Suppressor macrophage treated with lipopolysaccharide for 1 hour (primary cell): ENCODE results near the gene RASGRP2.
"Not testable (repeated sequence)": the region's sequence is repeated elsewhere in the genome, so short reads cannot be mapped to it uniquely, and the experiment has no call there.

ENCODE experiments used
- DNase-seq, 3 donors: peaks; one replicate each; pipeline ENCODE4 v3.0.0-alpha.2; 2020 to 2022

Gene RASGRP2

GRCh38 chr11:64718084-64718779 lies 25.7 kb downstream of the RASGRP2 start:
- DNase-seq = no peak

GRCh38 chr11:64717268-64717578 lies 26.7 kb downstream of the RASGRP2 start:
- DNase-seq = no peak

GRCh38 chr11:64716473-64717267 lies 27.3 kb downstream of the RASGRP2 start:
- no peak for DNase-seq

DNA sequence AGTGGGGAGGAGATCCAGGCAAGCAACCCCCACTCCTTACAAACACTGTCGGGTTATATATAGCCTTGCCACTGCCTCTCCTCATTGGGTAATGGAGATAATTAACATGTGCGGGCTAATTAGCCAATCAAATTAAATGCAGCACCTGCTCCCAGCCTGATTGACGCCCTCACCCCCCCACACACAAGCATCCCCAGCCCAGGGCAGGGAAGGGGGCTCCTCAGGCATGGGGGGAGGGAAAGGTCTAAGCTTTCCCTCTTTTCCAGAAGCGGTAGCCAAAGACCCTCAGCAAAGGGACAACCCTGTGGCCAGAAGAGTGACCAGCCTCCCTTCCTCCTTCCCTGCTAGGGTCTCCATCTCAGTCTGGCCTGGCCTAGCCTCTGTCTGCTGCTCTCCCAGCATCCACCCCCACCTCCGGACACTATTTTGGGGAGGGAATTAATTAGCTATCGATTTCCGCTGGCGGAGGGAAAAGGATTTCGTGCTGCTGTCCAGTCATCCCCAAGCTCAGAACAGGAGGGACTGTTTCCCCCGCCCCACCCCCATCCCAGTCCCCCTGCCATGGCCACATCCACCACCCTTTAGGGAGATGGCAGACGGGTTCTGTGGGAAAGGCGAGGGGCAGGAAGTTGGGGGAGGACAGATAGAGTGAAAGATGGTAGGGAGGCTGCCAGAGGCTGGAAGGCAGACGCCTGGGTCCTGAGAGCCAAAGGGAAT lies 28.0 kb downstream of the RASGRP2 start:
- DNase-seq = no peak

- peak; percentile 36 to 50 (median 45) for DNase-seq
Observed at GRCh38 chr11:64715110-64715509, 28.8 kb downstream of the RASGRP2 start.

GRCh38 chr11:64714666-64715065 lies 29.3 kb downstream of the RASGRP2 start:
- DNase-seq = no peak

GRCh38 chr11:64713781-64714363 lies 30.1 kb downstream of the RASGRP2 start:
- no peak for DNase-seq

DNA sequence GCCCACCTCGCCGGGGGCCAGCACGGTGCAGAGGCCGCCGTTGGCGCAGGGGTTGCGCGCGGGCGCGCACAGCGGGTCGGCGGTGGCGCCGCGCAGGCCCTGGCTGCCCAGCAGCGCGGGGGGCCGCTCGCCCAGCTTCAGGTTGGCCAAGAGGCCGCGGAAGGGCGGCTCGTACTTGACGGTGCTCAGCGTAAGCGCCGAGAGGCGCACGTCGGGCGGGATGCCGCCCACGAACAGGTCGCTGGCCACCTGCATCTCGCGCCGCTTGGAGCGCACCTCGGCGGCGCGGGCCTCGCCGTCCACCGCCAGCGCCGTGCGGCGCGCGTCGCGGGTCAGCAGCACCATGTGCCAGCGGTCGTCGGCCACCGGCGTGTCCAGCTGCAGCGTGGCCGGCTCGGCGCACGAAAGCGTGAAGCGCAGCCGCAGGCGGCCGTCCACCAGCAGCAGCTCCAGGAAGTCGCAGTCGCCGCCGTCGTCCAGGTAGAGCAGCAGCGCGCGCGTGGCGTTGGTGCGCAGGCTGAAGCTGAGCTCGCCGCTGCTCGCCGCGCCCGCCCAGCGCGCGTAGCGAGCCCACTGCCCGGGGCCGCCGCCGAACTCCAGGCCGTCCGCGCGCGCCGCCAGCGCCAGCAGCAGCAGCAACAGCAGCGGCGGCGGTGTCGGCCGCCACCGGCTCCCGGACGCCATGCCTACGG lies 30.8 kb downstream of the RASGRP2 start:
- DNase-seq = peak in 2 of 3 donors; percentile 11 to 26

GRCh38 chr11:64712430-64713015 lies 31.4 kb downstream of the RASGRP2 start:
- DNase-seq = peak in 1 of 3 donors; percentile 32

DNA sequence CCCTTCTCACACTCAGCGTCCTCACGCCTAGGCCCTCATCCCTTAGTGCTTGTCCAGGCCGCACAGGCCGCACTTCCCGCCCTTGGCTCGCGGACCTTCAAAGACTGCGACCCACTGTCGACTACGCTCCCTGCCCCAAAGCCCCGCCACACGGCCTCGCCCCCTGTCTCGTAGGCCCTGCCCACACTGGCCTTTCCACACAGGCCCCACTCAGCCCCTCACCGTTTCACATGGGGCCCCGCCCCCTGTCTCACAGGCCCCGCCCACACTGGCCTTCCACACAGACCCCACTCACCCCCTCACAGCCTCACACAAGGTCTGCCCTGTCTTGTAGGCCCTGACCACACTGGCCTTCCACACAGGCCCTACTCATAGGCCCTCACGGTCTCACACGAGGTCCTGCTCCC lies 32.0 kb downstream of the RASGRP2 start:
- DNase-seq = no peak

GRCh38 chr11:64711138-64711955 lies 32.6 kb downstream of the RASGRP2 start:
- no peak for DNase-seq

GRCh38 chr11:64710418-64711137 lies 33.4 kb downstream of the RASGRP2 start:
- no peak for DNase-seq

DNA sequence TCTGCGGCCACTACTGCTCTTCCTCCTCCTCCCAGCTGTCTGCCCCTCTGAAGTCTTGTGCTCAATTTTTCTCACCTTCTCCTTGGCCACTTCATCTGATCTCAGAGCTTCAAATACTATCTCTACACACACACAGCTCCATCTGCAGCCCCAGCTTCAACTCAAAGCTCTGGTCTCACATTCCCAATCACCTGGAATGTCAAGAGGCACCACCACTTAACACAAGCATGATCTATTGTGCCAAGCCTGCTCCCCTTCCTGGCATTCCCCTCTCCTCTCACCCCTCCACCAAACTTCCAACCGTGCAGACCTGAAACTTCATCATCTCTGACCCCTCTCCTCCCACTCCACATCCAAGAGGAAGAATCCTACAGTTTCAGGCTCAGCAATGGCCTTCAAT lies 38.4 kb downstream of the RASGRP2 start:
- no peak for DNase-seq

DNA sequence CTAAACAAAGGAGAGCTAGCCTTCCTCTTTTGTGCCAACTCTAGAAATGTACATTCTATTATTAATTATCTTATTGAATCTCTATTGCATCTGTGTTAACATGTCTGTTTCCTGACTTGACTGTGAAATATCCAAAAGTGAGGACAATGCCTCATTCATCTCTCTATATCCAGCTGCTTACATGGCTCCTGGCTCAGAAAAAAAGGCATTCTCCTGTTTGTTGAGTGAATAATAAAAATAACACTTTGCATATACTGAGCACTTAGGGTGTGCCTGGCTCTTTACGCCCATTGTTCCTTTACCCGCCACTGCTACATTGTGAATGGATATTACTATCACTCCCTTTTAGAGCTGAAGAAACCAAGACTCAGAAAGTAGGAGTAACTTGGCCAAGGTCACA lies 40.9 kb downstream of the RASGRP2 start:
- DNase-seq = no peak

- not testable (repeated sequence) for DNase-seq
Observed at GRCh38 chr11:64701956-64702355, 42.0 kb downstream of the RASGRP2 start.

GRCh38 chr11:64698427-64698826 lies 45.5 kb downstream of the RASGRP2 start:
- no peak for DNase-seq

- DNase-seq = no peak
Observed at GRCh38 chr11:64697663-64698375, 46.1 kb downstream of the RASGRP2 start.

- no peak for DNase-seq
Observed at GRCh38 chr11:64696045-64696444, 47.9 kb downstream of the RASGRP2 start.

GRCh38 chr11:64695548-64695947 lies 48.4 kb downstream of the RASGRP2 start:
- no peak for DNase-seq

- DNase-seq = no peak
Observed at GRCh38 chr11:64694821-64695365, 49.0 kb downstream of the RASGRP2 start.
